Measurements from ENCODE around the gene CFAP45.

The CFAP45 gene

GRCh38 chr1:159941591-159942560 lies 41.9 kb upstream of the CFAP45 start:
- Histone ChIP-seq H4K20me1 (ENCODE audit: insufficient read depth, low read length) (no peaks in the 10 kb centered on the region), H3F3A (ENCODE audit: insufficient read depth, low read length) (no peaks in the 10 kb centered on the region), H3K9me2 (ENCODE audit: low read depth, low read length) (no peaks in the 10 kb centered on the region), H3K79me2 (ENCODE audit: insufficient read depth, low read length) (no peaks in the 10 kb centered on the region), H3K9ac (ENCODE audit: low read length) (no peak overlapping the region), H3K27ac (ENCODE audit: low read depth, low read length, poor library complexity, severe bottlenecking) (no peak overlapping the region), H3K4me3 (ENCODE audit: low read depth, low read length, poor library complexity, severe bottlenecking) (no peak overlapping the region), H3K4me2 (ENCODE audit: low read length) (no peak overlapping the region), H3K27me3 (ENCODE audit: insufficient read depth, low read length) (0 out of 2 replicates have a peak, but pooled peaks cover 11% of the 10 kb centered on the region), H2AFZ (ENCODE audit: low read length) (no peak overlapping the region), H3K9me3 (ENCODE audit: low read length) (no peaks in the 10 kb centered on the region), H3K36me3 (ENCODE audit: insufficient read depth, low read length) (no peaks in the 10 kb centered on the region), H3K4me1 (ENCODE audit: insufficient read depth, low read length, severe bottlenecking) (no peaks in the 10 kb centered on the region)
- TF ChIP-seq, protein P1, sequence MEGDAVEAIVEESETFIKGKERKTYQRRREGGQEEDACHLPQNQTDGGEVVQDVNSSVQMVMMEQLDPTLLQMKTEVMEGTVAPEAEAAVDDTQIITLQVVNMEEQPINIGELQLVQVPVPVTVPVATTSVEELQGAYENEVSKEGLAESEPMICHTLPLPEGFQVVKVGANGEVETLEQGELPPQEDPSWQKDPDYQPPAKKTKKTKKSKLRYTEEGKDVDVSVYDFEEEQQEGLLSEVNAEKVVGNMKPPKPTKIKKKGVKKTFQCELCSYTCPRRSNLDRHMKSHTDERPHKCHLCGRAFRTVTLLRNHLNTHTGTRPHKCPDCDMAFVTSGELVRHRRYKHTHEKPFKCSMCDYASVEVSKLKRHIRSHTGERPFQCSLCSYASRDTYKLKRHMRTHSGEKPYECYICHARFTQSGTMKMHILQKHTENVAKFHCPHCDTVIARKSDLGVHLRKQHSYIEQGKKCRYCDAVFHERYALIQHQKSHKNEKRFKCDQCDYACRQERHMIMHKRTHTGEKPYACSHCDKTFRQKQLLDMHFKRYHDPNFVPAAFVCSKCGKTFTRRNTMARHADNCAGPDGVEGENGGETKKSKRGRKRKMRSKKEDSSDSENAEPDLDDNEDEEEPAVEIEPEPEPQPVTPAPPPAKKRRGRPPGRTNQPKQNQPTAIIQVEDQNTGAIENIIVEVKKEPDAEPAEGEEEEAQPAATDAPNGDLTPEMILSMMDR (IDR thresholded peaks at IDR 0.05; ENCODE audit: low read length): no peak
- no peak for TF ChIP-seq EZH2 (IDR thresholded peaks at IDR 0.05; ENCODE audit: borderline replicate concordance, low read length)

DNA sequence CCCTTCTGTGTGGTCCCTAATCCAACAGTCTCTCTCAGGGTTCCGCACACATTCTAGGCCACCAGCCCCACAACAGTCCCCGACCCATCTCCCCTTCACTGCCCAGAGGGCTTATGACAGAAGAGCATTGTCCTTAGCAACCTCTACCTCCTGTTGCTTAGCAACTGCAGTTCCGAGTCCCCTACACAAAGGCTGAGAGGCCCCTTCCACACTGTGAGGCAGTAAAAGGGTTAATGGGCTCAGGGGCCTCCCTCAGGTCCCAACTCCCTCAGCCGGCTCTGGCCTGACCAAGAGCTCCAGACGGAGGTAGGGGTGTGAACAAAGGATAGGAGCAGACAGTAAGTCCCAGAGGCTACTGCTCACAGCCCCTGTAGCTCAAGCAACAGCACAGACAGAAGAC lies 41.2 kb upstream of the CFAP45 start:
- H2AFZ ChIP-seq (ENCODE audit: low read length): no peak overlapping the region
- H3K4me3 ChIP-seq (ENCODE audit: low read depth, low read length, poor library complexity, severe bottlenecking): no peak overlapping the region
- no peak overlapping the region for H3K4me2 ChIP-seq (ENCODE audit: low read length)
- H3K4me1 ChIP-seq (ENCODE audit: insufficient read depth, low read length, severe bottlenecking): no peaks in the 10 kb centered on the region
- no peaks in the 10 kb centered on the region for H4K20me1 ChIP-seq (ENCODE audit: insufficient read depth, low read length)
- no peaks in the 10 kb centered on the region for H3K9me2 ChIP-seq (ENCODE audit: low read depth, low read length)
- 0 out of 2 replicates have a peak, but pooled peaks cover 11% of the 10 kb centered on the region for H3K27me3 ChIP-seq (ENCODE audit: insufficient read depth, low read length)
- no peaks in the 10 kb centered on the region for H3K79me2 ChIP-seq (ENCODE audit: insufficient read depth, low read length)
- H3K36me3 ChIP-seq (ENCODE audit: insufficient read depth, low read length): no peaks in the 10 kb centered on the region
- no peaks in the 10 kb centered on the region for H3K9me3 ChIP-seq (ENCODE audit: low read length)
- H3K9ac ChIP-seq (ENCODE audit: low read length): no peak overlapping the region
- no peak for TF ChIP-seq EZH2 (IDR thresholded peaks at IDR 0.05; ENCODE audit: borderline replicate concordance, low read length)
- TF ChIP-seq, protein P1 (IDR thresholded peaks at IDR 0.05; ENCODE audit: low read length): no peak
- no peak overlapping the region for H3K27ac ChIP-seq (ENCODE audit: low read depth, low read length, poor library complexity, severe bottlenecking)
- H3F3A ChIP-seq (ENCODE audit: insufficient read depth, low read length): no peaks in the 10 kb centered on the region

DNA sequence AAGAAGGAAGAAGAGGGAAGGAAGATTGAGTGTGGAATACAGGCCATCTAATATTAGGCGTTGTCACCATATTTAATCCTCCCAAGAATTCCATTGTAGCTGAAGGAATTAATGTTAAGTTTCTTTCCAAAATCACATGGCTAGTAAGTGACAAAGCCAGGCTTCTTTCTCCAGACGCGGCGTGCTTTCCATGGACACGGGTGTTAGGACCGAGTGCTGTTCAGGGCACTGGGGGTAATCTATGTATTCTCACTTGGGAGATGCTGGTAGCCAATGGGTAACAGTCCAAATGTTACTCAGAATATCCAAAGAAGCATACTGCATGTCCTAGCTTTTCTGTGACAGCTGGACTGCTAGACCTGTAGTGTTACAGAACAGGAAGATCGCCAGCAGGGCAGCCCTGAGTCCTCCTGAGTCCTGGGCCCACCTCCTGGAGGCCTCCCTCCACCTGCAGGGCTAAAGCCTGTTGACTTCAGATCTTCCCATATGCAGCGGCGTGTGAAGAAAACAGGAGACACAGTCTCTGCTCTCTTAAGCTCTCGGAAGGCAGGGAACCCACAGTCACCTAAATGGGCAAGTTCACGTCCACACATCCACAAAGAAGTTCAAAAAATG lies 40.1 kb upstream of the CFAP45 start:
- Histone ChIP-seq H3K4me3 (ENCODE audit: low read depth, low read length, poor library complexity, severe bottlenecking) (no peak overlapping the region), H3K4me1 (ENCODE audit: insufficient read depth, low read length, severe bottlenecking) (no peaks in the 10 kb centered on the region), H3K4me2 (ENCODE audit: low read length) (no peak overlapping the region), H3K79me2 (ENCODE audit: insufficient read depth, low read length) (no peaks in the 10 kb centered on the region), H3K27me3 (ENCODE audit: insufficient read depth, low read length) (0 out of 2 replicates have a peak, but pooled peaks cover 14% of the 10 kb centered on the region), H3K36me3 (ENCODE audit: insufficient read depth, low read length) (no peaks in the 10 kb centered on the region), H3K27ac (ENCODE audit: low read depth, low read length, poor library complexity, severe bottlenecking) (no peak overlapping the region), H3K9me3 (ENCODE audit: low read length) (no peaks in the 10 kb centered on the region), H4K20me1 (ENCODE audit: insufficient read depth, low read length) (no peaks in the 10 kb centered on the region), H3F3A (ENCODE audit: insufficient read depth, low read length) (no peaks in the 10 kb centered on the region), H3K9ac (ENCODE audit: low read length) (no peak overlapping the region), H3K9me2 (ENCODE audit: low read depth, low read length) (no peaks in the 10 kb centered on the region), H2AFZ (ENCODE audit: low read length) (no peak overlapping the region)
- TF ChIP-seq EZH2 (IDR thresholded peaks at IDR 0.05; ENCODE audit: borderline replicate concordance, low read length): no peak
- TF ChIP-seq, protein P1 (IDR thresholded peaks at IDR 0.05; ENCODE audit: low read length): no peak
